OCI-LY7 (cell line): Measurements from ENCODE around the gene CFAP157. TPM values are rescaled to one million over a fixed set of nuclear protein-coding genes. Genes with fewer than 3 reads are reported as not detected.

ENCODE experiments used
- BruUV-seq: library from RNA; stranded (reverse); fragments of 400-500 nt; replicated peaks from 2 replicates; lab custom pipeline; 2021; lab: Mats Ljungman, UMichigan
- CTCF ChIA-PET: fragments of 300-600 bp; sonication (Branson Sonifier 250); formaldehyde crosslinking; loops from one replicate; lab custom pipeline; 2022; ENCODE audit warnings: antibody characterized with exemption; ENCODE audit not compliant: unreplicated experiment; lab: Charles Lee
- POLR2A ChIA-PET: fragments of 300-600 bp; sonication (Branson Sonifier 250); formaldehyde crosslinking; loops from one replicate; lab custom pipeline; 2022; ENCODE audit warnings: antibody characterized with exemption; lab: Charles Lee
- DNase-seq: peaks from one replicate; pipeline ENCODE4 v3.0.0-alpha.2; 2015; ENCODE audit warnings: low spot score
- H2AFZ ChIP-seq: fragments of 200-600 bp; sonication (generic), shearing (Covaris generic); 2 replicates; pipeline ENCODE4 v1.6.1; 2014; ENCODE audit warnings: mild to moderate bottlenecking, antibody characterized with exemption, low read length, moderate library complexity
- H3K27ac ChIP-seq: fragments of 200-600 bp; sonication (generic); 2 replicates; pipeline ENCODE4 v1.5.1; 2014; ENCODE audit warnings: mixed run types, low read depth, mild to moderate bottlenecking, moderate library complexity, low read length, inconsistent platforms; ENCODE audit not compliant: poor library complexity, severe bottlenecking
- H3K36me3 ChIP-seq: fragments of 200-600 bp; sonication (generic); 2 replicates; pipeline ENCODE4 v1.6.1; 2014; ENCODE audit warnings: mild to moderate bottlenecking, antibody characterized with exemption, low read length, moderate library complexity, mixed read lengths; ENCODE audit not compliant: insufficient read depth
- H3K4me1 ChIP-seq: fragments of 200-600 bp; sonication (generic); 2 replicates; pipeline ENCODE4 v1.5.1; 2014; ENCODE audit warnings: mild to moderate bottlenecking, low read length; ENCODE audit not compliant: insufficient read depth, poor library complexity, severe bottlenecking
- H3K4me2 ChIP-seq: fragments of 200-600 bp; sonication (generic); 2 replicates; pipeline ENCODE4 v1.6.1; 2014; ENCODE audit warnings: mild to moderate bottlenecking, low read length
- H3K4me3 ChIP-seq: fragments of 200-600 bp; sonication (generic); 2 replicates; pipeline ENCODE4 v1.5.1; 2014; ENCODE audit warnings: mild to moderate bottlenecking, low read depth, low read length; ENCODE audit not compliant: poor library complexity, severe bottlenecking
- H3K79me2 ChIP-seq: fragments of 200-600 bp; sonication (generic); 2 replicates; pipeline ENCODE4 v1.6.1; 2016; ENCODE audit warnings: low read depth, mild to moderate bottlenecking, low read length, moderate library complexity, mixed read lengths; ENCODE audit not compliant: insufficient read depth
- H3K9me2 ChIP-seq: fragments of 200-600 bp; sonication (generic); 2 replicates; pipeline ENCODE4 v1.6.1; 2016; ENCODE audit warnings: mild to moderate bottlenecking, low read length, mixed read lengths; ENCODE audit not compliant: insufficient read depth
- H3K9me3 ChIP-seq: fragments of 200-600 bp; sonication (generic); 2 replicates; pipeline ENCODE4 v1.6.1; 2014; ENCODE audit warnings: mild to moderate bottlenecking, mixed run types, low read length, mixed read lengths
- H4K20me1 ChIP-seq: fragments of 200-600 bp; sonication (generic); 2 replicates; pipeline ENCODE4 v1.6.1; 2014; ENCODE audit warnings: mild to moderate bottlenecking, antibody characterized with exemption, low read length, moderate library complexity, mixed read lengths; ENCODE audit not compliant: insufficient read depth
- CTCF ChIP-seq: fragments of 200-600 bp; sonication (generic); conservative IDR thresholded peaks from 2 replicates; pipeline ENCODE4 v1.5.1; 2014; ENCODE audit warnings: mild to moderate bottlenecking, antibody characterized with exemption, low read length, moderate library complexity, mixed read lengths
- EZH2phosphoT487 ChIP-seq: fragments of 200-600 bp; sonication (generic); IDR thresholded peaks from 2 replicates; pipeline ENCODE4 v1.6.1; 2018; ENCODE audit warnings: low read depth, borderline replicate concordance, mild to moderate bottlenecking, mixed run types, antibody characterized with exemption, low read length, moderate library complexity, mixed read lengths
- intact Hi-C: fragments of 100-400 bp; cut with micrococcal nuclease; formaldehyde crosslinking; loops from one replicate; pipeline ENCODE4 v1.10.0; 2022; ENCODE audit not compliant: unreplicated experiment
- total RNA-seq, 2 experiments: library from RNA; depleted of rRNA in 1 of 2; stranded (reverse); fragments of >200 nt in 1 of 2; shearing (Covaris generic) in 1 of 2; gene quantifications; 2 replicates each; pipeline ENCODE4 v1.2.3, GENCODE V29; 2014 to 2022

Gene CFAP157
- total RNA-seq, 2 experiments from 2014 or later = 0.13 to 0.22 TPM

- no peak overlapping the region for H3K4me3 ChIP-seq
- intact Hi-C loops = no loop called here
- H3K27ac ChIP-seq = no peak overlapping the region
- no peak for DNase-seq
- H3K9me2 ChIP-seq = no peaks in the 10 kb centered on the region
- ChIA-PET CTCF (interaction anchor here (0.6 kb wide), 1 partner anchor 10 kb away, joined by 3 read pairs; no protein-coding TSS in a partner anchor), POLR2A (no interaction called here)
- no peaks in the 10 kb centered on the region for H3K4me1 ChIP-seq
- no peaks in the 10 kb centered on the region for H4K20me1 ChIP-seq
- no peak for TF ChIP-seq EZH2phosphoT487
- TF ChIP-seq CTCF = no peak
- H3K4me2 ChIP-seq = no peak overlapping the region
- H3K9me3 ChIP-seq = no peaks in the 10 kb centered on the region
- no peaks in the 10 kb centered on the region for H3K36me3 ChIP-seq
- no peaks in the 10 kb centered on the region for H3K79me2 ChIP-seq
- BruUV-seq = no TSS peak
- no peak overlapping the region for H2AFZ ChIP-seq
These were observed 13.1 kb upstream of the CFAP157 start for GRCh38 chr9:127693697-127694096.

- POLR2A ChIA-PET = no interaction called here
- intact Hi-C loops = no loop called here
- Histone ChIP-seq H3K9me3 (no peaks in the 10 kb centered on the region), H3K4me3 (no peak overlapping the region), H3K9me2 (no peaks in the 10 kb centered on the region), H3K36me3 (no peaks in the 10 kb centered on the region), H3K4me2 (no peak overlapping the region), H3K27ac (no peak overlapping the region), H3K4me1 (no peaks in the 10 kb centered on the region), H4K20me1 (no peaks in the 10 kb centered on the region), H2AFZ (no peak overlapping the region), H3K79me2 (no peaks in the 10 kb centered on the region)
- no TSS peak for BruUV-seq
- TF ChIP-seq CTCF = no peak
- TF ChIP-seq EZH2phosphoT487 = no peak
- DNase-seq = no peak
- CTCF ChIA-PET = no interaction called here
These were observed 11.7 kb upstream of the CFAP157 start for GRCh38 chr9:127694890-127695720.

GRCh38 chr9:127697575-127697974 is 9.2 kb upstream of the CFAP157 start:
- POLR2A ChIA-PET = no interaction called here
- DNase-seq = no peak
- Histone ChIP-seq H3K9me2 (no peaks in the 10 kb centered on the region), H4K20me1 (no peaks in the 10 kb centered on the region), H3K4me3 (no peak overlapping the region), H3K4me2 (no peak overlapping the region), H3K4me1 (no peaks in the 10 kb centered on the region), H3K27ac (no peak overlapping the region), H3K36me3 (no peaks in the 10 kb centered on the region), H3K79me2 (no peaks in the 10 kb centered on the region), H3K9me3 (no peaks in the 10 kb centered on the region), H2AFZ (no peak overlapping the region)
- BruUV-seq = no TSS peak
- intact Hi-C loops = no loop called here
- CTCF ChIA-PET = no interaction called here
- no peak for TF ChIP-seq CTCF
- no peak for TF ChIP-seq EZH2phosphoT487
